Skeletal muscle tissue (tissue), 4 donors: ENCODE results near the gene ITGA7. TPM values are rescaled to one million over a fixed set of nuclear protein-coding genes. Genes with fewer than 3 reads are reported as not detected.

Source experiments
- H3K27ac ChIP-seq: one replicate; pipeline ENCODE4 v1.7.0; 2013; ENCODE audit warnings: mild to moderate bottlenecking, low read depth, low read length, inconsistent platforms
- H3K27me3 ChIP-seq, 3 donors: one replicate each; pipeline ENCODE4 v1.7.0; 2013; ENCODE audit warnings: low read length in 3 of 3; ENCODE audit not compliant: control insufficient read depth in 3 of 3, insufficient read depth in 3 of 3
- H3K36me3 ChIP-seq, 3 donors: one replicate each; pipeline ENCODE4 v1.7.0; 2013; ENCODE audit warnings: low read length in 3 of 3; ENCODE audit not compliant: control insufficient read depth in 3 of 3, insufficient read depth in 3 of 3
- H3K4me1 ChIP-seq, 3 donors: one replicate each; pipeline ENCODE4 v1.7.0; 2013; ENCODE audit warnings: low read length in 3 of 3, mild to moderate bottlenecking in 3 of 3; ENCODE audit not compliant: control insufficient read depth in 3 of 3, insufficient read depth in 3 of 3
- H3K4me3 ChIP-seq, 3 donors: one replicate each; pipeline ENCODE4 v1.7.0; 2013; ENCODE audit warnings: low read length in 3 of 3
- H3K9ac ChIP-seq, 3 donors: one replicate each; pipeline ENCODE4 v1.7.0; 2013; ENCODE audit warnings: low read length in 3 of 3, mild to moderate bottlenecking in 3 of 3, moderate library complexity in 2 of 3, low read depth in 1 of 3
- H3K9me3 ChIP-seq, 3 donors: one replicate each; pipeline ENCODE4 v1.7.0; 2013; ENCODE audit warnings: low read length in 3 of 3; ENCODE audit not compliant: control insufficient read depth in 3 of 3
- total RNA-seq: library from RNA; depleted of rRNA; stranded (reverse); fragments of >200 nt; gene quantifications from one replicate; pipeline ENCODE4 v1.2.3, GENCODE V29; 2014
- donor health status: Osteomylitis.

The ITGA7 gene
- total RNA-seq, 1 donor from 2014 or later, result 123 TPM

- peaks cover 29 to 33% (median 30%) of the 10 kb centered on the region in 3 donors for H3K4me1 ChIP-seq
- no peaks in the 10 kb centered on the region for H3K27me3 ChIP-seq
- H3K27ac ChIP-seq, result no peak overlapping the region
- H3K9me3 ChIP-seq, result no peaks in the 10 kb centered on the region
- no peak overlapping the region for H3K4me3 ChIP-seq
- H3K36me3 ChIP-seq, result peaks cover 0 to 2% (median 2%) of the 10 kb centered on the region in 3 donors
- no peak overlapping the region for H3K9ac ChIP-seq
Observed at GRCh38 chr12:55733858-55734257, 26.2 kb upstream of the ITGA7 start.

GRCh38 chr12:55733021-55733555 lies 25.4 kb upstream of the ITGA7 start:
- Histone ChIP-seq H3K9me3 (no peaks in the 10 kb centered on the region), H3K36me3 (peaks cover 0 to 2% (median 2%) of the 10 kb centered on the region in 3 donors), H3K27ac (no peak overlapping the region), H3K4me1 (peaks cover 24 to 29% (median 26%) of the 10 kb centered on the region in 3 donors), H3K27me3 (no peaks in the 10 kb centered on the region), H3K4me3 (no peak overlapping the region), H3K9ac (no peak overlapping the region)

DNA sequence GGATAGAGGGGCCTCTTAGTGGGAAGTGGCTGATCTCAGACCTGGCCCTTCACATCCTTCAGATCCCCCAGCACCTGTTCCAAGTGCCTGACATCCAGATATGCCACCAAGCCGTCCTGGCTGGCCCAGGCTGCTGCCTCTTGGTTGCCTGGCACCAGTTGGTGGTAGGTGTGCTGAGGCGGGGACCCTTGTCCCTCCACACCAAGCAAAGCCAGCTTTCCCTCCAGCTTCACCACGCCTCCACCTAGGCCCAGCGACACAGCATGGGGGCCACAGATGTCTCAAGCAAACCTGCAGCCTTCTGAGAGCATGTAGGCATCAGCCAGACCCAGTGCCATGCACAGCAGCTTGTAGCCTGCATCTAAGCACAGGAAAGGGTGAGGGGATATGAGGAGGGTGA lies 24.6 kb upstream of the ITGA7 start:
- H3K36me3 ChIP-seq, result peaks cover 2 to 3% (median 3%) of the 10 kb centered on the region in 3 donors
- no peaks in the 10 kb centered on the region for H3K27me3 ChIP-seq
- H3K9me3 ChIP-seq, result no peaks in the 10 kb centered on the region
- H3K27ac ChIP-seq, result no peak overlapping the region
- H3K4me1 ChIP-seq, result peaks cover 25 to 29% (median 25%) of the 10 kb centered on the region in 3 donors
- no peak overlapping the region for H3K4me3 ChIP-seq
- peak overlapping the region in 2 of 3 donors; percentile 33 to 54 for H3K9ac ChIP-seq

DNA sequence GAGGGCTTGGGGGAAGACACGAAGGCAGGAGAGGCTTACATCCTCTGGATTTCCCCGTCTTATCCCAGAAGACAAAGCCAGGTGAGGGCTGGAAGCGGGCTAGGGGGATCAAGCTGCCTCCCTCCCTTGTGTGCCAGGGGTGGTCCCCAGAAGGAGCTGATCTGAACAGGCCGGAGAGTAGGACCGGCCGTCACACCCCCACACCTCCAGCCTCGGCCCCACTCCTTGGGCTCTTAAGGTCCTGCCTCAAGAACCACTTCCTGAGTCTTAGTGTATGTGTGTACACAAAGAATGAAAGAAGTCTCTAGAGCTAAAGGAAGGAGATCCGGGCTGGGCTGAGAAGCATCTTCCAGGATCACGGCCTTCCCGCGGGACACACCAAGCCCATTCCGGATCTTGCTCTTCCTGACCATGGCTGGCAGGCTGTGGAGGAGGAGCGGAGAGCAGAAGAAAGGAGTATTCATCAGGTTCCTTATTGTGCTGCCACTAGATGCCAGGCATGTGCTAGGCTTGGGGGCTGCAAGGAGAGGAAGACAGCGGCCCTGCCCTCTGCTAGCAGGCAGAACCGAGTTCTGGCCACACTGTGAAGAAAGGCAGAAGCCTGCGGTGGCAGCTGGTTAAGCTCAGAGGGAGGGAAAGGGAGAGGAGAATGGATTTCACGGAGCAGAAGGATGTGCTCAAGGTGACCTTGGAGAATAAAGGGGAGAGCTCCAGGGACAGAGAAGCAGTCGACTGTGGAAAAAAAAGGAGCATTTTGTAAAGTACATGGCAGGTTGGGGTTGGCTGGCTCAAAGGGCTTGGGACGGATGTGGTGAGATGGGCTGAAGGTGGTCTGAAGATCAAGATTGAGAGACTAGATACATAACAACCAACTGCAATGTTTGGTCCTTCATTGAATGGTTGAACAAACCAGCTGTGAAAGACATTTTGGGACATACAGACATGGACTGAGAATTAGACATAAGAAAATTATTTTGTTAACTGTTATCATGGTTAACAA lies 22.4 kb upstream of the ITGA7 start:
- peak overlapping the region; percentile 93 to 94 (median 93) for H3K4me3 ChIP-seq
- peaks cover 18 to 24% (median 23%) of the 10 kb centered on the region in 3 donors for H3K36me3 ChIP-seq
- peak overlapping the region; percentile 100 for H3K27ac ChIP-seq
- H3K4me1 ChIP-seq, result peaks cover 39 to 42% (median 39%) of the 10 kb centered on the region in 3 donors
- no peaks in the 10 kb centered on the region for H3K9me3 ChIP-seq
- peak overlapping the region; percentile 99 to 100 (median 100) for H3K9ac ChIP-seq
- no peaks in the 10 kb centered on the region for H3K27me3 ChIP-seq

GRCh38 chr12:55728939-55729818 lies 21.5 kb upstream of the ITGA7 start, which contains the start of gene CD63:
CD63 (minus strand) TSS chr12:55729009; CDS start chr12:55728341, 668 bp downstream.
- Histone ChIP-seq H3K9me3 (no peaks in the 10 kb centered on the region), H3K4me3 (peak within 1 kb of the TSS; percentile 93 to 94 (median 93)), H3K4me1 (peaks cover 48 to 52% (median 49%) of the 10 kb centered on the region in 3 donors), H3K27ac (peak within 1 kb of the TSS; percentile 100), H3K9ac (peak within 1 kb of the TSS; percentile 99 to 100 (median 100)), H3K36me3 (peaks cover 28 to 33% (median 33%) of the 10 kb centered on the region in 3 donors), H3K27me3 (no peaks in the 10 kb centered on the region)

DNA sequence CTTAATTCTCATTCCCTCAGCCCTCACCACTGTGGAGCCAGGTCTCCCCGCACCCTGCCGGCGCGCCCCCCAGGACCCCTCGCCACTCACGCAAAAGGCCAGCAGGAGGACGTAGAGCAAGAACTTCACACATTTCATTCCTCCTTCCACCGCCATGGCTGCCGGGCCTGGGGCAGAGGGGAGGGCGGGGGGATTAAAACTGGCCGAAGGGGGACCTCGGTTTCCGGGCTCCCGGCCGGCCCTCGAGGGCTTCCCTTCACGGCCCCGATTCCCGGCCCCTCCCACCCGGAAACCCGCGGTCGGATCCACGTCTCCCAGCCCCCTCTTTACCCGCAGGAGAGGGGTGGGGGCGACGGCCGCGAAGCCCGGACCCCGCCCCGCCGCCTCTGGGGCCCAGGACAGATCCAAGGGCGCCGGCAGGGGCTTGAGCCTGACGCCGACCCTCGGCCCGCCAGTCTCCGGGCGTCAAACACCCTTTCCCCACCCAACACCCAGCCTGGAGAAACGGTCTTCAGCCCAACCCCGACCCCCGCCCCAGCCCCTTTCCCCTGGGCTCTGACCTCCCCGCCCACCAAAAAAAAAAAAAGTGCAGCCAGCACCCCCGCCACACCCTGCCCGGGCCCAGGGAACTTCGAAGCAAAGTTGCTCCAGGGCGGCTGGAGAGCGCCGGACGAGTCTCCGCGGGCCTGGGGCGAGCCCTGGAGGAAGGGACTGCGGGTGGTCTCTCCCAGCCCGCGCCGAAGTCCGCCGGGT lies 20.7 kb upstream of the ITGA7 start:
- no peaks in the 10 kb centered on the region for H3K9me3 ChIP-seq
- H3K36me3 ChIP-seq, result peaks cover 32 to 37% (median 36%) of the 10 kb centered on the region in 3 donors

DNA sequence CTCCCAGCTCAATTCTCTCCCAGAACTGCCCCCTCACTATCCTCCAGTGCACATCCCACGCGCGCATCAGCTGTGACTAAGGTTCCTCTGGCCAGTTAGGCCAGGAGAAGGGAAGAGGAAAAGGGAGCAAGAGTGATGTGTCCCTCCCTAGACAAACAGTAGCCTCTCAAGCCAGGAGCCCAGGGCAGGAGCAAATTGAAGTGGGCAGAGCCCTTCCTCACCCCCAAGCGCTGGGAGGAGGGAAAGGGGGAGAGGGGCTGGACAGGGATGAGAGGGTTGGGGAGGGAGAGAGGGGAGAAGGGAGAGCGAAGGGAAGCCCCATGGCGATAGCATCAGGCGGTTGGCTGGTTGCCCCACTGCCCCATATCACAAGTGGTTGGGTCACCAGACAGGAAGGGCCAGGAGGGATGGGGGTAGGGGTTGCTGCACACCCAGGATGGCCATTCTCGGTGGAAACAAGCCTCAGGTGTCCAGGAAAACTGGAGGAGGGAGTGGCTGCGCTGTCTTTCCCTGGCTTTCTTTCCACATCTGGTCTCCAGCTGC lies 20.0 kb upstream of the ITGA7 start:
- peak overlapping the region; percentile 86 to 94 (median 93) for H3K4me3 ChIP-seq
- peak overlapping the region; percentile 100 for H3K27ac ChIP-seq
- H3K36me3 ChIP-seq, result peaks cover 35 to 39% (median 36%) of the 10 kb centered on the region in 3 donors
- no peaks in the 10 kb centered on the region for H3K9me3 ChIP-seq
- peaks cover 60 to 64% (median 63%) of the 10 kb centered on the region in 3 donors for H3K4me1 ChIP-seq
- no peaks in the 10 kb centered on the region for H3K27me3 ChIP-seq
- peak overlapping the region; percentile 88 to 100 (median 99) for H3K9ac ChIP-seq

More for the DNA sequence above, 20.7 kb upstream of the ITGA7 start:
- Histone ChIP-seq H3K4me3 (peak overlapping the region; percentile 86 to 94 (median 93)), H3K4me1 (peaks cover 56 to 58% (median 57%) of the 10 kb centered on the region in 3 donors), H3K27me3 (no peaks in the 10 kb centered on the region), H3K9ac (peak overlapping the region; percentile 88 to 100 (median 99)), H3K27ac (peak overlapping the region; percentile 100)

- H3K27ac ChIP-seq, result peak overlapping the region; percentile 100
- H3K9ac ChIP-seq, result peak overlapping the region; percentile 88 to 100 (median 99)
- H3K4me1 ChIP-seq, result peaks cover 60 to 64% (median 64%) of the 10 kb centered on the region in 3 donors
- H3K4me3 ChIP-seq, result peak overlapping the region; percentile 86 to 94 (median 93)
- H3K9me3 ChIP-seq, result no peaks in the 10 kb centered on the region
- H3K27me3 ChIP-seq, result no peaks in the 10 kb centered on the region
- H3K36me3 ChIP-seq, result peaks cover 33 to 39% (median 36%) of the 10 kb centered on the region in 3 donors
Observed at GRCh38 chr12:55726971-55727370, 19.3 kb upstream of the ITGA7 start.
